Measurements from ENCODE around the gene SCN2B.

DNA sequence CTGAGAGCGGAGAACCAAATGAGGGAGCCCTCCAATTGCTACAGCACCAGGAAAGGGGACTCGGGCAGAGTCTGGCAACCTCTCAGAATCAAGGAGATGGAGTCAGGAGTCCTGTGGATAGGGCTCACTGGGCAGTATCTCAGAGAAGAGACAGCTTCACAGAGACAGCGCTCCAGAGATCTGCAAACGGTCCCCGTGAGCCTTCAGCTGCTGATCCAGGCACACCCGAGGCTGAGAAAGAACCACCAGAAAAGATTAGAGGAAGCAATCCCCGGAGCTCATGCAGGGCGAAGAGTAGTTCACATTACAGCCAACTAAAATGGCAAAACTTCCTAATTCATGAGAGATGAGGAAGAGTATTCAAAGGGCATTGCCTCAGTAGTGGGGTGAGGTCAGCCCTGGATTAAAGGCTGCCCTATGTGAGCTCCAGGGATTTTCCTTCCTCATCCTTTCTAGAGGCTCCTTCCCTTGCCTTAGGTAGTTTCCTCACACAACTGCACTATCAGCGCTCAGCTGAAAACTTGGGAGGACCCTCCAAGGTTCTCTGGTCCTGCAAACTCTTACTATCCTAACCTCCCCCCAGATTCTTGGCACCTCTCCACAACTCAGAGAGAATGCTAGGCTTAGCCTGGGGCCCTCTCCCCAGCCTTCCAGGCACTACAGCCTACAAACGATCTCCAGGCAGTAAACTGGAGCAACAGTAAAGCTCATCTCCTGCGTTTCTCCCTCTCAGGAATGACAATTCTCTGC is 47.5 kb downstream of the SCN2B start:
- TF ChIP-seq EZH2 (IDR thresholded peaks at IDR 0.05; ENCODE audit: insufficient read depth, poor library complexity, severe bottlenecking) (no peak), EZH2phosphoT487 (IDR thresholded peaks at IDR 0.05; ENCODE audit: insufficient read depth, low read depth) (no peak)
